Renal pelvis (tissue), 12 donors: ENCODE results near the gene TEX9. TPM values are rescaled to one million over a fixed set of nuclear protein-coding genes. Genes with fewer than 3 reads are reported as not detected.
"Not testable (repeated sequence)": the region's sequence is repeated elsewhere in the genome, so short reads cannot be mapped to it uniquely, and the experiment has no call there.

Experiments
- DNase-seq: peaks from one replicate; pipeline ENCODE4 v3.0.0-alpha.2; 2013
- long read RNA-seq, 16 experiments: transcript quantifications; one replicate each; lab custom pipeline, GENCODE V29; 2026
- polyA plus RNA-seq, 3 donors: library from polyadenylated mRNA; unstranded; fragments of 120-200 nt; gene quantifications; one replicate each; pipeline ENCODE4 v1.2.1, GENCODE V29; 2013; ENCODE audit not compliant: insufficient read length in 3 of 3

TEX9 gene
- polyA plus RNA-seq = 10 to 100 TPM; 26.9 to 32.5 (median 29.1) TPM
- long read RNA-seq, donor 1, partial matches to known transcripts = 13 of 13 reads
- long read RNA-seq, donor 1, other reads (novel, unspliced or antisense) = 0 of 13 reads
- long read RNA-seq, donor 2, full-length matches to known transcripts = 1 of 1 reads
- long read RNA-seq, donor 2, partial matches to known transcripts = 0 of 1 reads
- long read RNA-seq, donor 2, other reads (novel, unspliced or antisense) = 0 of 1 reads
- long read RNA-seq, donor 3, full-length matches to known transcripts = 3 of 85 reads
- long read RNA-seq, donor 3, partial matches to known transcripts = 82 of 85 reads
- long read RNA-seq, donor 3, other reads (novel, unspliced or antisense) = 0 of 85 reads
- long read RNA-seq, donor 4, partial matches to known transcripts = 52 of 64 reads
- long read RNA-seq, donor 4, other reads (novel, unspliced or antisense) = 11 of 64 reads
- long read RNA-seq, donor 5, full-length matches to known transcripts = 1 of 36 reads
- long read RNA-seq, donor 5, partial matches to known transcripts = 35 of 36 reads
- long read RNA-seq, donor 5, other reads (novel, unspliced or antisense) = 0 of 36 reads
- long read RNA-seq, donor 6, full-length matches to known transcripts = 2 of 129 reads
- long read RNA-seq, donor 6, partial matches to known transcripts = 121 of 129 reads
- long read RNA-seq, donor 6, other reads (novel, unspliced or antisense) = 6 of 129 reads
- long read RNA-seq, donor 7, full-length matches to known transcripts = 1 of 1 reads
- long read RNA-seq, donor 7, partial matches to known transcripts = 0 of 1 reads
- long read RNA-seq, donor 7, other reads (novel, unspliced or antisense) = 0 of 1 reads
- long read RNA-seq, donor 8 = 0 reads
- long read RNA-seq, donor 9, partial matches to known transcripts = 0 of 1 reads
- long read RNA-seq, donor 9, other reads (novel, unspliced or antisense) = 0 of 1 reads
- long read RNA-seq, donor 10, partial matches to known transcripts = 84 of 84 reads
- long read RNA-seq, donor 10, other reads (novel, unspliced or antisense) = 0 of 84 reads
- long read RNA-seq, donor 11, partial matches to known transcripts = 37 of 45 reads
- long read RNA-seq, donor 11, other reads (novel, unspliced or antisense) = 8 of 45 reads
- long read RNA-seq, donor 12, partial matches to known transcripts = 117 of 118 reads
- long read RNA-seq, donor 12, other reads (novel, unspliced or antisense) = 0 of 118 reads
- long read RNA-seq, donor 13, partial matches to known transcripts = 0 of 2 reads
- long read RNA-seq, donor 13, other reads (novel, unspliced or antisense) = 0 of 2 reads
- long read RNA-seq, donor 14 = 0 reads
- long read RNA-seq, donor 15 = 0 reads
- long read RNA-seq, donor 16, partial matches to known transcripts = 0 of 1 reads
- long read RNA-seq, donor 16, other reads (novel, unspliced or antisense) = 0 of 1 reads

GRCh38 chr15:56365075-56365711 lies at the start of gene TEX9:
Gene TEX9, plus strand, starts transcription at chr15:56365426. Its CDS starts 25 bp downstream, at chr15:56365451.
- DNase-seq = peak; percentile 90

GRCh38 chr15:56316561-56316960 lies 48.7 kb upstream of the TEX9 start:
- not testable (repeated sequence) for DNase-seq

- no peak for DNase-seq
Observed at GRCh38 chr15:56320316-56320715, 44.9 kb upstream of the TEX9 start.

- no peak for DNase-seq
Observed at GRCh38 chr15:56320861-56321260, 44.4 kb upstream of the TEX9 start.

- no peak for DNase-seq
Observed at GRCh38 chr15:56322444-56322843, 42.8 kb upstream of the TEX9 start.

GRCh38 chr15:56323435-56323834 lies 41.8 kb upstream of the TEX9 start:
- no peak for DNase-seq

- DNase-seq = no peak
Observed at GRCh38 chr15:56325186-56325585, 40.0 kb upstream of the TEX9 start.

- DNase-seq = no peak
Observed at GRCh38 chr15:56327721-56328502, 37.3 kb upstream of the TEX9 start.

GRCh38 chr15:56337084-56337725 lies 28.0 kb upstream of the TEX9 start:
- DNase-seq = no peak

GRCh38 chr15:56339594-56339993 lies 25.6 kb upstream of the TEX9 start:
- no peak for DNase-seq

- DNase-seq = no peak
Observed at GRCh38 chr15:56341201-56341600, 24.0 kb upstream of the TEX9 start.

GRCh38 chr15:56342653-56343052 lies 22.6 kb upstream of the TEX9 start:
- no peak for DNase-seq

- DNase-seq = no peak
Observed at GRCh38 chr15:56343879-56344278, 21.3 kb upstream of the TEX9 start.

GRCh38 chr15:56344336-56344735 lies 20.9 kb upstream of the TEX9 start:
- DNase-seq = no peak

GRCh38 chr15:56346414-56346813 lies 18.8 kb upstream of the TEX9 start:
- no peak for DNase-seq

GRCh38 chr15:56349554-56349953 lies 15.7 kb upstream of the TEX9 start:
- no peak for DNase-seq

GRCh38 chr15:56351353-56351752 lies 13.9 kb upstream of the TEX9 start:
- no peak for DNase-seq

- no peak for DNase-seq
Observed at GRCh38 chr15:56351957-56352506, 13.2 kb upstream of the TEX9 start.

GRCh38 chr15:56353119-56353518 lies 12.1 kb upstream of the TEX9 start:
- DNase-seq = no peak
